Heart left ventricle (tissue), 13 donors: ENCODE measurements around the gene FASTK.

Source experiments
- POLR2A ChIP-seq, 2 donors: fragments of 450-650 bp; IDR thresholded peaks; one replicate each; pipeline ENCODE4 v1.6.1; 2017; ENCODE audit warnings: antibody characterized with exemption in 2 of 2, mild to moderate bottlenecking in 2 of 2, moderate library complexity in 2 of 2
- TF ChIP-seq, protein P1 (sequence below), 12 donors: fragments of 200-600 bp; sonication (generic) in 4 of 12; IDR thresholded peaks; one replicate each; pipeline versions ENCODE4 v1.5.0 to v1.8.0; 2018 to 2022; ENCODE audit warnings: antibody characterized with exemption in 12 of 12, mild to moderate bottlenecking in 5 of 12
- donor health status: ischemic (EF 13 %, LVEDD 7.1; RV severe dilation, severe dysfunction).
- donor health status: DM: no; HTN: yes; CAD: no.
- donor health status: DM: no; HTN: no; CAD: no.
- donor health status: ischemic (EF 25% LVEDD 6.9; RV normal size, moderate dysfunction).
- donor health status: ischemic (EF 25% LVEDD 5.7; RV mildly dilated, moderate dysfunction).
- donor health status: ischemic (EF 35%, LVEDD 5.7; RV mildly dilated, moderate dysfunction).
- donor health status: nonischemic (EF 11% LVEDD 7.7; RV severe dilation, severe dysfunction).
- donor health status: DM: yes; HTN: yes; CAD: no.
- donor health status: PGD.
- donor health status: ischemic (EF 29% LVEDD 5.4; RV normal size, mild dysfunction).
- donor health status: nonischemic (EF 23%, LVEDD 6.1; RV moderate dilation, normal function).

DNA sequence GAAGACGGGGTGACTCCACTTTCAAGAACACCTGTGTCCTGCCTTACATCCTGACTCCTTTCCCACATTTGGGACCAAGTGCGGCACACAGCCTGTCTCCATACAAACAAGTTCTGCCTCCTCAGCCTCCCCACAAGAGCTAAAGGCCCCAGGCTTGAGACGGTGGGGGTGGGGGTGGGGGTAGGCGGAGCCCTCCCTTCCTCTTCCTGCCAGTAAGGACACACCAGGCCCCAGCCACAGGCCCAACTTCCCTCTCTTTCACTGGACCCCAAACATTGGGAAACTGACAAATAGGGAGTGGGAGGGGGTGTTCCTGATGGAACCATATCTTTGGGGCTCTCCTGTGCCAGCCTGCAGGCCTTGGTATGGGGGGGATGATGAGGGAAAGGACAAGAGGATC, 27.5 kb downstream of the FASTK start:
- TF ChIP-seq, protein P1, sequence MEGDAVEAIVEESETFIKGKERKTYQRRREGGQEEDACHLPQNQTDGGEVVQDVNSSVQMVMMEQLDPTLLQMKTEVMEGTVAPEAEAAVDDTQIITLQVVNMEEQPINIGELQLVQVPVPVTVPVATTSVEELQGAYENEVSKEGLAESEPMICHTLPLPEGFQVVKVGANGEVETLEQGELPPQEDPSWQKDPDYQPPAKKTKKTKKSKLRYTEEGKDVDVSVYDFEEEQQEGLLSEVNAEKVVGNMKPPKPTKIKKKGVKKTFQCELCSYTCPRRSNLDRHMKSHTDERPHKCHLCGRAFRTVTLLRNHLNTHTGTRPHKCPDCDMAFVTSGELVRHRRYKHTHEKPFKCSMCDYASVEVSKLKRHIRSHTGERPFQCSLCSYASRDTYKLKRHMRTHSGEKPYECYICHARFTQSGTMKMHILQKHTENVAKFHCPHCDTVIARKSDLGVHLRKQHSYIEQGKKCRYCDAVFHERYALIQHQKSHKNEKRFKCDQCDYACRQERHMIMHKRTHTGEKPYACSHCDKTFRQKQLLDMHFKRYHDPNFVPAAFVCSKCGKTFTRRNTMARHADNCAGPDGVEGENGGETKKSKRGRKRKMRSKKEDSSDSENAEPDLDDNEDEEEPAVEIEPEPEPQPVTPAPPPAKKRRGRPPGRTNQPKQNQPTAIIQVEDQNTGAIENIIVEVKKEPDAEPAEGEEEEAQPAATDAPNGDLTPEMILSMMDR (IDR thresholded peaks at IDR 0.05), result no peak
- TF ChIP-seq POLR2A (IDR thresholded peaks at IDR 0.05), result no peak
